ENCODE data around the gene LRRC45. TPM values are rescaled to one million over a fixed set of nuclear protein-coding genes. Genes with fewer than 3 reads are reported as not detected.

LRRC45 gene
- total RNA-seq, 5 donors from 2014 or later (not counting 1 experiment from before 2014, with no cell fraction given): 13.3 to 28.5 (median 22.3) TPM

- no peak overlapping the region for H3K27ac ChIP-seq (ENCODE audit: low read length)
- H3K9me3 ChIP-seq: no peaks in the 10 kb centered on the region
- Mint-ChIP-seq H3K4me1 (no peaks in the 10 kb centered on the region), H3K4me3 (no peak overlapping the region), H3K36me3 (no peaks in the 10 kb centered on the region), H3K9me3 (no peaks in the 10 kb centered on the region), H3K27me3 (no peaks in the 10 kb centered on the region), H3K27ac (no peak overlapping the region)
- peaks cover 0 to 4% of the 10 kb centered on the region in 2 donors for H3K36me3 ChIP-seq (ENCODE audit: control insufficient read depth in 2 of 2, extremely low read depth in 1 of 2, insufficient read depth in 1 of 2, low read length in 1 of 2)
- ATAC-seq (replicated peaks in 1 of 4) (no peak), DNase-seq (no peak)
- 86% methylated on average over 19 of the region's 20 CpGs for WGBS (ENCODE audit: insufficient coverage)
- H3K4me3 ChIP-seq (ENCODE audit: control insufficient read depth in 1 of 2, extremely low read depth in 1 of 2, low read length in 1 of 2): no peak overlapping the region
- POLR2A ChIA-PET: no interaction called here
- H3K4me1 ChIP-seq (ENCODE audit: control insufficient read depth in 1 of 2, extremely low read depth in 1 of 2, insufficient read depth in 2 of 2, low read length in 2 of 2): no peaks in the 10 kb centered on the region
- CTCF ChIA-PET: no interaction called here
- H3K27me3 ChIP-seq (replicated peaks in 1 of 2; ENCODE audit: control insufficient read depth in 2 of 2, extremely low read depth in 1 of 2, insufficient read depth in 2 of 2, low read length in 1 of 2): no peaks in the 10 kb centered on the region
Observed at GRCh38 chr17:82012261-82012639, 10.9 kb upstream of the LRRC45 start.

DNA sequence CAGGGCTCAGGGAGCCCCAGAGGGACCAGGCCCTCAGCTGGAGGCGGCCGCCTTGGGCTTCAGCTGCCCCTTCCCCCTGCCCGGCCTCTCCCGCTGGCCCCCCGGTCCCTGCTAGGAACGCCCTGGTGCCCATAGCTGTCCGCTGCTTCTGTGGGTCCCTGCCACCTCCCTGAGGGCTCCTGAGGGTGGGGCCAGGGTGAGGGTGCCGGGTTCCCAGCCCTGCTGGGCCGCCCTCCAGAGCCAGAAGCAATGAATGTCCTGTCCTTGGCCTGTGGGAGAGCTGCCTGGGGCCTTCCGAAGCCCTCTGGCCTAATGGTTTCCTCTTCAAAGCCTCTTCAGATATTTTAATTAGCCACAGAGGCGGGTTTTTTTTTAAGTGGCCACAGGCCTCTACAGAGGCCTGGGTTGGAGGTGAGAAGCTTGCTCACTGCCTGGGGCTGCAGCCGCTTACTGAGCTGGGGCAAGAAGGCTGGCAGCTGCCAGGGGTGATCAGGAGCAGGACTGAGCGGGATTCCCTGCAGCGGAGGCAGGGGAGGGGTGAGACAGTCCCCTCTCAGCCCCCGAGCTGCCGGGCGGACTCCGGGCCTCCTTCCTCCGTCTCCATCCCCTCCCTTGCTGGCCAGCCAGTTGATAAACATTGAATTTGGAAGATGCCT lies 10.3 kb upstream of the LRRC45 start:
- Mint-ChIP-seq H3K27ac (no peak overlapping the region), H3K36me3 (no peaks in the 10 kb centered on the region), H3K9me3 (no peaks in the 10 kb centered on the region), H3K4me3 (no peak overlapping the region), H3K4me1 (no peaks in the 10 kb centered on the region), H3K27me3 (no peaks in the 10 kb centered on the region)
- Histone ChIP-seq H3K4me1 (ENCODE audit: control insufficient read depth in 1 of 2, extremely low read depth in 1 of 2, insufficient read depth in 2 of 2, low read length in 2 of 2) (no peaks in the 10 kb centered on the region), H3K9me3 (no peaks in the 10 kb centered on the region), H3K36me3 (ENCODE audit: control insufficient read depth in 2 of 2, extremely low read depth in 1 of 2, insufficient read depth in 1 of 2, low read length in 1 of 2) (peaks cover 0 to 4% of the 10 kb centered on the region in 2 donors), H3K27ac (ENCODE audit: low read length) (no peak overlapping the region), H3K4me3 (ENCODE audit: control insufficient read depth in 1 of 2, extremely low read depth in 1 of 2, low read length in 1 of 2) (no peak overlapping the region), H3K27me3 (replicated peaks in 1 of 2; ENCODE audit: control insufficient read depth in 2 of 2, extremely low read depth in 1 of 2, insufficient read depth in 2 of 2, low read length in 1 of 2) (no peaks in the 10 kb centered on the region)
- POLR2A ChIA-PET: no interaction called here
- no peak for ATAC-seq (replicated peaks in 1 of 4)
- CTCF ChIA-PET: no interaction called here
- WGBS (ENCODE audit: insufficient coverage): 93% methylated on average over 5 of the region's 19 CpGs
- DNase-seq: no peak

DNA sequence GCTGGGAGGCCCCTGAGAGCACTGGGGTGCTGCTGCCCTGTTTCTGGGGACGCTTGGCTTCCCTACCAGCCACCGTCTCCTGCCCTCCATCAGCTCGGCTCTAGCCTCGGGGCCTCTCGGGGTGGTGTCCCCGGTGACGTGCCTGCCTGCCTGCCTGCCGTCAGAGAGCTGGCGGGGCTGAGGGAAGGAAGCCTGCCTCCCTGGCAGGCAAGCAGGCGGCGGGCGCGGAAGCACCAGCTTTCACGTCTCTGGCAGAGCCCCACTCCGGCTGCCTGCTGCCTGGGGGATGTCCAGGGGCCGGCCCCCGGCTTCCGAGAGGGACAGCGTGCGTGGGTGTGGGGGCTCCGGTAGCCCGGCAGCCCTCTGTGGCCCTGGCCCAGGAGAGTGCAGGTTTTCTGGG lies 9.8 kb upstream of the LRRC45 start:
- H3K36me3 Mint-ChIP-seq: no peaks in the 10 kb centered on the region
- H3K4me1 Mint-ChIP-seq: no peaks in the 10 kb centered on the region
- H3K27me3 Mint-ChIP-seq: no peaks in the 10 kb centered on the region
- H3K27ac Mint-ChIP-seq: no peak overlapping the region
- ATAC-seq (replicated peaks in 1 of 4) (no peak), DNase-seq (no peak)
- H3K9me3 Mint-ChIP-seq: no peaks in the 10 kb centered on the region
- Histone ChIP-seq H3K9me3 (no peaks in the 10 kb centered on the region), H3K4me1 (ENCODE audit: control insufficient read depth in 1 of 2, extremely low read depth in 1 of 2, insufficient read depth in 2 of 2, low read length in 2 of 2) (no peaks in the 10 kb centered on the region), H3K27me3 (replicated peaks in 1 of 2; ENCODE audit: control insufficient read depth in 2 of 2, extremely low read depth in 1 of 2, insufficient read depth in 2 of 2, low read length in 1 of 2) (no peaks in the 10 kb centered on the region), H3K4me3 (ENCODE audit: control insufficient read depth in 1 of 2, extremely low read depth in 1 of 2, low read length in 1 of 2) (no peak overlapping the region), H3K27ac (ENCODE audit: low read length) (no peak overlapping the region), H3K36me3 (ENCODE audit: control insufficient read depth in 2 of 2, extremely low read depth in 1 of 2, insufficient read depth in 1 of 2, low read length in 1 of 2) (peaks cover 0 to 4% of the 10 kb centered on the region in 2 donors)
- CTCF ChIA-PET: no interaction called here
- POLR2A ChIA-PET: no interaction called here
- 78% methylated on average over 22 of the region's 22 CpGs for WGBS (ENCODE audit: insufficient coverage)
- no peak overlapping the region for H3K4me3 Mint-ChIP-seq

DNA sequence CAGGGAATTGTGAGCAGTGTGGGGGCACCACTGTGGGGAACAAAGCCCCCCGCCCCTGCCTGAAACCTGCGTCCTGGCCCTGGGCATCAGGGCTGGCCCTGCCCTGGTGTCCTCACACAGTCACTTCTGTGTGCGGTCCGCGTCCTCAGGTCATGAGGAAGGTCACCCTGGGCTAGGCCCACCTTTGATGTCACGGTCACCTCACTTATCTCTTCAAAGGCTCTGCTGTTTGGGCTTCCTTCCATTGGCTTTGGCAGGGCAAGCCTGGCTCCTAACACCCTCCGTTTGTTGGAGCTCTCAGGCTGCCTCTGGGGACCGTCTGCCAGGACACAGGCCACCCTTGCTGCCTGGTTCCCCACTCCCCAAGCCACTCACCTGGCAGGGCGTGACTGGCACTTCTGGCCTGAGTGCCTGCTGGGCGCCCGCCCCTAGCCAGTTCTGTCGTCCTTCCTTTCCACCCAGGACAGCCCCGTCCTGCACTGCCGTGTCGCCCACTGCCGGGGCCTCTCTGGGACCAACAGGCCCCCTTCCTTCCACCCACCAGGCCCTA lies 9.3 kb upstream of the LRRC45 start:
- DNase-seq (no peak), ATAC-seq (replicated peaks in 1 of 4) (no peak)
- peaks cover 0 to 4% of the 10 kb centered on the region in 2 donors for H3K36me3 ChIP-seq (ENCODE audit: control insufficient read depth in 2 of 2, extremely low read depth in 1 of 2, insufficient read depth in 1 of 2, low read length in 1 of 2)
- POLR2A ChIA-PET: no interaction called here
- H3K9me3 Mint-ChIP-seq: no peaks in the 10 kb centered on the region
- no peak overlapping the region for H3K4me3 ChIP-seq (ENCODE audit: control insufficient read depth in 1 of 2, extremely low read depth in 1 of 2, low read length in 1 of 2)
- WGBS (ENCODE audit: insufficient coverage): 93% methylated on average over 16 of the region's 16 CpGs
- H3K36me3 Mint-ChIP-seq: no peaks in the 10 kb centered on the region
- no peaks in the 10 kb centered on the region for H3K27me3 Mint-ChIP-seq
- H3K9me3 ChIP-seq: no peaks in the 10 kb centered on the region
- no peak overlapping the region for H3K4me3 Mint-ChIP-seq
- H3K4me1 Mint-ChIP-seq: no peaks in the 10 kb centered on the region
- H3K27ac Mint-ChIP-seq: no peak overlapping the region
- H3K27me3 ChIP-seq (replicated peaks in 1 of 2; ENCODE audit: control insufficient read depth in 2 of 2, extremely low read depth in 1 of 2, insufficient read depth in 2 of 2, low read length in 1 of 2): no peaks in the 10 kb centered on the region
- no peak overlapping the region for H3K27ac ChIP-seq (ENCODE audit: low read length)
- no peaks in the 10 kb centered on the region for H3K4me1 ChIP-seq (ENCODE audit: control insufficient read depth in 1 of 2, extremely low read depth in 1 of 2, insufficient read depth in 2 of 2, low read length in 2 of 2)
- CTCF ChIA-PET: no interaction called here

- peaks cover 4 to 5% of the 10 kb centered on the region in 2 donors for H3K36me3 ChIP-seq (ENCODE audit: control insufficient read depth in 2 of 2, extremely low read depth in 1 of 2, insufficient read depth in 1 of 2, low read length in 1 of 2)
- Mint-ChIP-seq H3K9me3 (no peaks in the 10 kb centered on the region), H3K4me3 (no peak overlapping the region), H3K27me3 (no peaks in the 10 kb centered on the region), H3K36me3 (no peaks in the 10 kb centered on the region), H3K4me1 (peaks cover 0 to 2% (median 0%) of the 10 kb centered on the region in 3 donors), H3K27ac (no peak overlapping the region)
- DNase-seq (no peak), ATAC-seq (replicated peaks in 1 of 4) (no peak)
- ChIA-PET CTCF (no interaction called here), POLR2A (no interaction called here)
- H3K4me1 ChIP-seq (ENCODE audit: control insufficient read depth in 1 of 2, extremely low read depth in 1 of 2, insufficient read depth in 2 of 2, low read length in 2 of 2): no peaks in the 10 kb centered on the region
- H3K9me3 ChIP-seq: no peaks in the 10 kb centered on the region
- WGBS (ENCODE audit: insufficient coverage): 84% methylated on average over 21 of the region's 23 CpGs
- H3K4me3 ChIP-seq (ENCODE audit: control insufficient read depth in 1 of 2, extremely low read depth in 1 of 2, low read length in 1 of 2): no peak overlapping the region
- no peaks in the 10 kb centered on the region for H3K27me3 ChIP-seq (replicated peaks in 1 of 2; ENCODE audit: control insufficient read depth in 2 of 2, extremely low read depth in 1 of 2, insufficient read depth in 2 of 2, low read length in 1 of 2)
- no peak overlapping the region for H3K27ac ChIP-seq (ENCODE audit: low read length)
Observed at GRCh38 chr17:82014432-82014831, 8.7 kb upstream of the LRRC45 start.

DNA sequence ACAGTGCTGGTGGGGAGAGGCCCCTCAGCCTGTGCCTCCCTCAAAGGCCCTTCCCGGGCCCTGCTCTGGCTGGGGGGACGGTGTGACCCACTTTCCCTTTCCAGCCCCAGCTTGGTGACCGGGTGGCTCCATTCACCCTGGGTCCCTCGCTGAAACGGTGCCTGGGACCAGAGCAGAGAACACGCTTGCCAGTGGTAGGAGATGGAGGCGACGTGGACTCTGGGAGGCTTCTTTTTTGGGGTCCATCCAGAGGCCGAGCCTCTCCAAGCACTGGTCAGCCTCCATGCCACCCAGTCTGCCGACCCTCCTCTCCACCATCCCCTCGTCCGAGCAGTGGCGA lies 8.2 kb upstream of the LRRC45 start:
- Histone ChIP-seq H3K4me1 (ENCODE audit: control insufficient read depth in 1 of 2, extremely low read depth in 1 of 2, insufficient read depth in 2 of 2, low read length in 2 of 2) (peaks cover 0 to 1% of the 10 kb centered on the region in 2 experiments), H3K4me3 (ENCODE audit: control insufficient read depth in 1 of 2, extremely low read depth in 1 of 2, low read length in 1 of 2) (no peak overlapping the region), H3K36me3 (ENCODE audit: control insufficient read depth in 2 of 2, extremely low read depth in 1 of 2, insufficient read depth in 1 of 2, low read length in 1 of 2) (peaks cover 4 to 5% of the 10 kb centered on the region in 2 donors), H3K27me3 (replicated peaks in 1 of 2; ENCODE audit: control insufficient read depth in 2 of 2, extremely low read depth in 1 of 2, insufficient read depth in 2 of 2, low read length in 1 of 2) (no peaks in the 10 kb centered on the region), H3K27ac (ENCODE audit: low read length) (no peak overlapping the region), H3K9me3 (no peaks in the 10 kb centered on the region)
- Mint-ChIP-seq H3K9me3 (no peaks in the 10 kb centered on the region), H3K4me3 (no peak overlapping the region), H3K27me3 (no peaks in the 10 kb centered on the region), H3K4me1 (peaks cover 0 to 2% (median 0%) of the 10 kb centered on the region in 3 donors), H3K27ac (no peak overlapping the region), H3K36me3 (no peaks in the 10 kb centered on the region)
- ATAC-seq (replicated peaks in 1 of 4) (no peak), DNase-seq (no peak)
- 82% methylated on average over 10 of the region's 13 CpGs for WGBS (ENCODE audit: insufficient coverage)
- ChIA-PET CTCF (no interaction called here), POLR2A (no interaction called here)
